Brain microvascular endothelial cell (primary cell): ENCODE results near the gene FAM118A.

Experiments used
- DNase-seq: peaks from one replicate; pipeline ENCODE4 v3.0.0-alpha.2; 2020
- H3K27ac ChIP-seq: fragments of 250-450 bp; sonication (Bioruptor Pico); 2 replicates; pipeline ENCODE4 v1.5.1; 2020; ENCODE audit warnings: mild to moderate bottlenecking, moderate library complexity
- H3K27me3 ChIP-seq: fragments of 250-450 bp; sonication (Bioruptor Pico); replicated peaks from 2 replicates; pipeline ENCODE4 v1.5.1; 2020; ENCODE audit warnings: mild to moderate bottlenecking
- H3K36me3 ChIP-seq: fragments of 250-450 bp; sonication (Bioruptor Pico); replicated peaks from 2 replicates; pipeline ENCODE4 v1.5.1; 2020; ENCODE audit warnings: mild to moderate bottlenecking
- H3K4me3 ChIP-seq: 2 replicates; pipeline ENCODE4 v1.5.1; 2011; ENCODE audit warnings: low read depth, mild to moderate bottlenecking, control low read depth, low read length, moderate library complexity
- CTCF ChIP-seq: IDR thresholded peaks from 2 replicates; pipeline ENCODE4 v1.5.1; 2011; ENCODE audit warnings: low read depth, mild to moderate bottlenecking, moderate library complexity, low read length, control low read depth, inconsistent platforms; ENCODE audit errors: missing control alignments
- in situ Hi-C: cut with HindIII; loops from 2 replicates; pipeline ENCODE4 v1.10.0; 2017; ENCODE audit warnings: low sequenced_read_pairs, low pct_ligation_motif_present

FAM118A gene

GRCh38 chr22:45338795-45339194, 29.1 kb downstream of the FAM118A start:
- no peak for DNase-seq
- in situ Hi-C loops: no loop called here
- H3K27me3 ChIP-seq: no peaks in the 10 kb centered on the region

GRCh38 chr22:45340323-45340722, 30.6 kb downstream of the FAM118A start:
- Histone ChIP-seq H3K36me3 (peaks cover 11% of the 10 kb centered on the region), H3K27ac (no peak overlapping the region), H3K27me3 (no peaks in the 10 kb centered on the region), H3K4me3 (no peak overlapping the region)
- DNase-seq: no peak
- no peak for TF ChIP-seq CTCF
- in situ Hi-C loops: no loop called here

More at GRCh38 chr22:45338795-45339194, 29.1 kb downstream of the FAM118A start:
- H3K36me3 ChIP-seq: peaks cover 11% of the 10 kb centered on the region
- no peak for TF ChIP-seq CTCF
- H3K27ac ChIP-seq: no peak overlapping the region
- H3K4me3 ChIP-seq: no peak overlapping the region

- Histone ChIP-seq H3K4me3 (no peak overlapping the region), H3K36me3 (peaks cover 10% of the 10 kb centered on the region), H3K27me3 (no peaks in the 10 kb centered on the region), H3K27ac (no peak overlapping the region)
- in situ Hi-C loops: no loop called here
- no peak for DNase-seq
- TF ChIP-seq CTCF: no peak
Observed at GRCh38 chr22:45341498-45341897, 31.8 kb downstream of the FAM118A start.

DNA sequence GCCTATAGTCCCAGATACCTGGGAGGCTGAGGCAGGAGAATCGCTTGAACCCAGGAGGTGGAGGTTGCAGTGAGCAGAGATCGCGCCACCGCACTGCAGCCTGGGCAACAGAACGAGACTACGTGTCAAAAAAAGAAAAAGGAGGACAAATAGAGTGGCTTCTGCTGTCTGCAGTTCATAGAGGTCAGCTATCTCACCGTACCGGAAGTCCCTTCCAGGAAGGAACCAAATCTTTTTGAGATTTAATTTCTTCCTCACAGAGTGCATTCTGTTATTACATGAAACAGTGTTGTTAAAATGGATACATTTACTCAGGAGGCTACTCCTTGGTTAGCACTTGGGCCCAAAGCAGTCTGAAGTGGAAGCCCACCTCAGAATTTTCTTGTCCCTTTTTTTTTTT, 33.4 kb downstream of the FAM118A start:
- in situ Hi-C loops: no loop called here
- no peaks in the 10 kb centered on the region for H3K27me3 ChIP-seq
- TF ChIP-seq CTCF: no peak
- H3K27ac ChIP-seq: no peak overlapping the region
- peaks cover 8% of the 10 kb centered on the region for H3K36me3 ChIP-seq
- H3K4me3 ChIP-seq: no peak overlapping the region
- no peak for DNase-seq

DNA sequence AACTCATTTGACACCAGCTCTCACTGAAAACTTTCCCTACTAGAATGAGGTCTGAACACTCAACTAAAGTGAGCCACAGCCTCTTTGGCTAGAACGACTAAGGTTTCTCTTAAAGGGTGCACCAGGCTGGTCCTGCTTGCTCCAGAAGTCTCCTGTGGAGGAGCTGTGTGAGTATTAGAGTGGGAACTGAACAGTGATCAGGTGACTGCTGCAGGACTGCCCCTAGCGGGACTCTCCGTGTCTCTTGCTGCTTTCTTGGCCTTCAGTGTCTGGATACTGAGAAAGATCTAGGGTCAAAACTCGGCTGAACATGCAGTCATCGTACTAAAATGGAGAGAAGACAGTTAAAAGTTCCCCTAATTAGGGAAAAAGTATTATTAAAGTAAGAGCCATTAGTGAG, 34.6 kb downstream of the FAM118A start:
- Histone ChIP-seq H3K27me3 (no peaks in the 10 kb centered on the region), H3K27ac (no peak overlapping the region), H3K4me3 (no peak overlapping the region), H3K36me3 (peaks cover 6% of the 10 kb centered on the region)
- in situ Hi-C loops: no loop called here
- no peak for DNase-seq
- peak; percentile 47 for TF ChIP-seq CTCF

DNA sequence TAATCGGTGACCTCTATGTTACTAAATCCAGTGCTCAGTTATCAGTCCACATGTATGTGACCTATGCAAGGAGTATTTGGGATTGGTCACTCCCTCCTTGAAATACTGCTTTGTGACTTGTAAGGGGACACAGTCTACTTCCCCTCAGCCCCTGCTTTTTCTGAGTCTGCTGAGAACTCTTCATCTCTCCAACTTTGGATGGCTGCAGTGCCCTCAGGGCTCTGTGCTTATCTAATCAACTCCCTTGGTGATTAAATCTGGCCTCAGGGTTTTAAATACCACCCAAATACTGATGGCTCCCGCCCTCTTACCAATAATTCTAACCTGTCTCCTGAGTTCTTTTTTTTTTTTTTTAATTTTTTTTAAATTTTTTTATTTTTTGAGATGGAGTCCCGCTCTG, 40.2 kb downstream of the FAM118A start:
- Histone ChIP-seq H3K4me3 (no peak overlapping the region), H3K27me3 (no peaks in the 10 kb centered on the region), H3K27ac (no peak overlapping the region), H3K36me3 (no peaks in the 10 kb centered on the region)
- in situ Hi-C loops: no loop called here
- no peak for DNase-seq
- no peak for TF ChIP-seq CTCF
